Stimulated activated CD4-positive, alpha-beta T cell treated with anti-CD3 and anti-CD28 coated beads, Interleukin-15, amount 100 ng/mL, for 24 hours (primary cell): ENCODE results near the gene ABCD1.
A peak's percentile ranks its signal among the peaks of the same experiment; 100 is the strongest.
"Not testable (repeated sequence)": the region's sequence is repeated elsewhere in the genome, so short reads cannot be mapped to it uniquely, and the experiment has no call there.

Experiments used
- DNase-seq: peaks from one replicate; pipeline ENCODE4 v3.0.0-alpha.2; 2020

ABCD1 gene

DNA sequence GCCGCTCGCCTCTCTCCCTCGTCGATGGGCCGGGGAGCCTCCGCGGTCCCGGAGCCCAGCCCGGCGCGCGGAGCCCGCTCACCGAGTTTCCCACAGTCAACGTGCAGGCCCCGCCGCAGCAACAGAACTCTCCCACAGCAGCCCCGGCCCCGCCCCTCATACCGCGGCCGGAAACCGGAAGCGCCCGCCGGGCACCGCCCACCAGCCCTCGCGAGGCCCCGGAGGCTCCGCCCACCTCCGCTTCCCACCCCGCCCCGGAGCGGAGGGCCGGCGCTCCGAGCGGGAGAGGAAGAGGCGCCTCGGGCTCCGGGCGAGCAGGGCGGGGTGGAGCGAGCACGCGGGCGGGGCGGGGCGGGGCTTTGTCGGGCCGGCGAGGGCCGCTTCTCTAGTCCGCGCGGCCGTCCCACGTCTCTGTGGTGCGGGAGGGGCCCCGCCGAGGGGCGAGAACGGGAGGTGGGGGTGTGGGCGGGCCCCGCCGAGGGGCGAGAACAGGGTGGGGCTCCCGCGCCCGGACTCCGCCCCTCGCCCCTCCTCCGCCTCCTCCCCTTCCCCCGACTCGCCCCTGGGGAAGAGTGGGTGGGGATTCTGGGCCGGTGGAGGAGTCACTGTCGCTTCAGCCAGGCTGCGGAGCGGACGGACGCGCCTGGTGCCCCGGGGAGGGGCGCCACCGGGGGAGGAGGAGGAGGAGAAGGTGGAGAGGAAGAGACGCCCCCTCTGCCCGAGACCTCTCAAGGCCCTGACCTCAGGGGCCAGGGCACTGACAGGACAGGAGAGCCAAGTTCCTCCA lies at the start of gene ABCD1, which contains the start of gene BCAP31:
TSS of gene ABCD1 (plus strand) at position 605 of the 787 bp plus-strand sequence. CDS start 411 bp downstream, outside the sequence.
TSS of gene BCAP31 (minus strand) at position 136 of the 787 bp plus-strand sequence. CDS start 1,143 bp downstream, outside the sequence.
- DNase-seq, result peak; percentile 89

DNA sequence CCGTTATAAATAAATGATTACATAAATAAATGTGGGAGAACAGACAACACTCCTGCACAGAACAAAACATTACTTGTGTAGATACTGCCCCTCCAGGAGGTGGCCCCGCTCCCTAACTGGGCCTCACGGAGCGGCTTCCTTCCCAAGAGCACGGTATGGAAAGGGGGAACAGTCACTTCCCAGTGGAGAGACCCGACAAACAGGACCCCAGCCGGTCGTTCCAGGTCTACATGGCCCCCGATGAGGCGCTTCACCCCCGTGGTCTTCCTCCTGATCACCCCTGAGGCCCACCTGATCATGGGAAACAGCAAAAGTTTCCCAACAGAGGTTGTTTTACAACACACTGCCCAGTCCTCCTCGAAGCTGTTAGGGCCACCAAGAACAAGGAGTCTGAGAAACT lies 43.5 kb upstream of the ABCD1 start:
- DNase-seq, result no peak

DNA sequence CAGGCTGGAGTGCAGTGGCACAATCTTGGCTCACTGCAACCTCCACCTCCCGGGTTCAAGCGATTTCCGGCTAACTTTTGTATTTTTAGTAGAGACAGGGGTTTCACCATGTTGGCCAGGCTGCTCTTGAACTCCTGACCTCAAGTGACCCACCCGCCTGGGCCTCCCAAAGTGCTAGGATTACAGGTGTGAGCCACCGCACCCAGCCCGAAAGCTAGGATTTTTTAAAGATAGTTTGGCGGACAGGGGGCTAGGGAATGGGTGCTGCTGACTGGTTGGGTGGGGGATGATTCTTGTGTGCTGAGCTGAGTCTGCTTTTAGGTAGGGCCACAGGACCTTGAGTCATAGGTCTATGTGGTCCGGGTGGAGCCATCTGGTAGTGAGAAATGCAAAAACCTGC lies 41.2 kb upstream of the ABCD1 start:
- DNase-seq, result not testable (repeated sequence)

GRCh38 chrX:153684467-153685155 lies 40.0 kb upstream of the ABCD1 start:
- no peak for DNase-seq

GRCh38 chrX:153685156-153685536 lies 39.5 kb upstream of the ABCD1 start:
- DNase-seq, result no peak

- DNase-seq, result no peak
Observed at GRCh38 chrX:153685751-153686696, 38.6 kb upstream of the ABCD1 start.

DNA sequence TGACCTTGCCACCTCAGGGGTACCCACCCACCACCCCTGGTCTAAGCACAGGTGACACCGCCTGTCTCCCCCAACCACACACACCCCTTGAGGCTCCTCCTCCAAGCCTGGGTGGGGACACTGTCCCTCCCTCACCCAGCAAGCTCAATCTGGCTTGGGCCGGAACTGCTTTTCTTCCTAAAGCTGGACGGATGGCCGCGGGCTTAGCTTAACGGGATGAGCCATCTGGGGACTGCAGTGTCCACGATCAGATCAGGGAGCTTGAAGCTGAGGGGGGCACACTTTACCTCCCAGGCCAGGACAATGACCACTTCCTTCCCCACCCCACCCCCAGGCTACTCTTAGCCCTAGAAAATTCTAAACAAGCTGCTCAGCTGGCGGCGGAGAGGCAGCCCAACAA lies 37.9 kb upstream of the ABCD1 start:
- no peak for DNase-seq

GRCh38 chrX:153687121-153688039 lies 37.3 kb upstream of the ABCD1 start, which contains the start of gene SLC6A8:
Gene SLC6A8 (plus strand): TSS chrX:153687926. CDS start chrX:153688575, 649 bp downstream.
- peak; percentile 60 for DNase-seq

DNA sequence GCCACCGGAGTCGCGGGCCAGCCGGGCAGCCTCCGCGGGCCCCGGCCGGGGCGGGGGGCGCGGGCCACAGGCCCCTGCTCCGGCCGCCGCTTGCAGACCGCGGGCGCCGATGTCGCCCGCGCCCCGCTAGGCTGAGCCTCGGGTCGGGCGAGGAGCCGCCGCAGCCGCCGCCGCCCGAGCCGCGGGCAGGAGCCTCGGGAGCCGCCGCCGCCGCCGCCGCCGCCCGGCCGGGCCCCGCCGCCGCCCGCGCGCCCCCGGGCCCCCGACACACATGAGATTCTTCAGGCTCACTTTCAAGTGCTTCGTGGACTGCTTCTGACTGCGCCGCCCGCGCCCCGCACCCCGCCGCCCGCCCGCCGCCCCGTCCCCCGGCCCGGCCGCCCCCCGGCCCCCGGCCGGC lies 36.6 kb upstream of the ABCD1 start:
- DNase-seq, result no peak

DNA sequence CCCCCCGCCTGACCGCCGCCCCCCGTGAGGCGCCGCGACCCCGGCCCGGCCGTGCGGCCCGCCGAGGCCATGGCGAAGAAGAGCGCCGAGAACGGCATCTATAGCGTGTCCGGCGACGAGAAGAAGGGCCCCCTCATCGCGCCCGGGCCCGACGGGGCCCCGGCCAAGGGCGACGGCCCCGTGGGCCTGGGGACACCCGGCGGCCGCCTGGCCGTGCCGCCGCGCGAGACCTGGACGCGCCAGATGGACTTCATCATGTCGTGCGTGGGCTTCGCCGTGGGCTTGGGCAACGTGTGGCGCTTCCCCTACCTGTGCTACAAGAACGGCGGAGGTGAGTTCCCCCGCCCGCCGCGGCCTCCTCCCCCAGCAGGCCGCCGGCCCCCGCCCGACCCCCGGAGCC lies 36.1 kb upstream of the ABCD1 start:
- no peak for DNase-seq

GRCh38 chrX:153688911-153689590 lies 35.6 kb upstream of the ABCD1 start:
- no peak for DNase-seq

DNA sequence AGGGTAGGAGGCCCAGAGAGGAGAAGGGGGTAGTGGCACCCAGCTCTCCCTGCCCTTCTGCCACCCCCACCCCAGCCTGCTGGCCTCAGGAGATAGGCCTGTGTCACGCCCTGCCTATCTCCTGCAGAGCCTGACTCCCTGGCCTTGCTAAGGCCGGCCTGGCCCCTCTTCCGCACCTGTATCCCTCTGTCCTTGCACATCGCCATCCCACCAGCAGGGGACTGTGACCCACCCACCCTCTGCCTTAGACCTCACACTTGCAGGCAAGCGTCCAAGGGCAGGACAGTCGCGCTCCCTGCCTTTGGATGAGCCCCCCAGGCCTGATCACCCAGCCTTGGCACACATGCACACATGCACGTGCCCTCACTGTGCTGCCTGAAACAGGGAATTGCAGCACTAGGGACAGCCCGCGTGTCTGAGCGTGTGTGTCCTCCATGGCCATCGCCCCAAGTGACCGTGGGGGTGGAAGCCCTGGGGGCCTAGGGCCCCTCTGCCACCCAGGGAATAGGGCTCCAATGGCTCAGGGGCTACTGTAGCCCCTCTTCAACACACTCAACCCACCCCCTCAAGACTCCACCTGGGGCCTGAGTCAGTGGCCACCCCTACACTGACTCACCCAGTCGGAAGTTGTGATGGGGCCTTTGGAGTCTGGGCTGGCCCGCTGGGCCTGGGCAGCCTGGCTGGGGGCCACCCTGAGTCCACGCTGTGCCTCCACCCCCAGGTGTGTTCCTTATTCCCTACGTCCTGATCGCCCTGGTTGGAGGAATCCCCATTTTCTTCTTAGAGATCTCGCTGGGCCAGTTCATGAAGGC lies 34.8 kb upstream of the ABCD1 start:
- DNase-seq, result no peak

DNA sequence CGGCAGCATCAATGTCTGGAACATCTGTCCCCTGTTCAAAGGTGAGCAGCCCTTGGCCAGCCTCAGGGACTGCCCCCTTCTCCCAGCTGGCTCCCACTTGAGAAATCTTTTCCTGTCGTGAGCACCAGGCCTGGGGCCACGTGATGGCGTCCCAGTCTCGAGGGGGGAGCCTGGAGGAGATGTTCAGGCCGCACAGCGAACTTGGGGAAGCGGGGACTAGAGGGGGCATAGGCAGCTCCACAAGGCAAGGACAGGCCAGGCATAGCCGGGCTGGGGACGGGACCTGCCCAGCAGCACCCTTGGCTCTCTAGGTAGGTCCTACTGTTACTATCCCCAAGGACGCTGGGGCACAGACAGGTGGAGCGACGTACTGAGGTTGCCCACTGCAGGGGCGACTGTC lies 34.2 kb upstream of the ABCD1 start:
- no peak for DNase-seq

DNA sequence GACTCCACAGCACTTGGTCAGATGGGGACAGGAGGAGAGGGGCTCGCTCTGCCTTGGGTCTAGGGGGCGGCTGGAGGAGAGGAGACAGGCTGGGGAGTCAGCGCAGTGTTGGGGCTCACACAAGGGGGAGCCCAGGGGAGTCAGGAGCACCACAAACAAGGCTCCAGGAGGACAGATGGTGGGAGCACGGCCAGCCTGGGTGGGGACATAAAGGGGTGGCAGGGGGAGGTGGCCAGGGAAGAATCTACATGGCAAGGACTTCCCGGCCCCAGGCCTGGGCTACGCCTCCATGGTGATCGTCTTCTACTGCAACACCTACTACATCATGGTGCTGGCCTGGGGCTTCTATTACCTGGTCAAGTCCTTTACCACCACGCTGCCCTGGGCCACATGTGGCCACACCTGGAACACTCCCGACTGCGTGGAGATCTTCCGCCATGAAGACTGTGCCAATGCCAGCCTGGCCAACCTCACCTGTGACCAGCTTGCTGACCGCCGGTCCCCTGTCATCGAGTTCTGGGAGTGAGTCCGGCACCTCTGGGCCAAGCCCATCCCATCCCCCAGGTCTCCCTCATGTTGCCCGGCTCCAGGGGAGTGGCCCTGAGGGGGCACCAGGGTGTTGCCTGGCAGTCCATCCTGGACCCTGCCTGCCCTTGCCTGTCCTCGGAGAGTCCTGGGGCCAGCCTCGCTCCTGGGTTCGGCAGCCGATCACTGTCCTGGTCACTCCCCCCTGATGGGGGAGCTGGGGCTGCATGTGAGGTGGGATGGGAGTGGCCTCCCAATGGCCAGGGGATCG lies 33.4 kb upstream of the ABCD1 start:
- not testable (repeated sequence) for DNase-seq

DNA sequence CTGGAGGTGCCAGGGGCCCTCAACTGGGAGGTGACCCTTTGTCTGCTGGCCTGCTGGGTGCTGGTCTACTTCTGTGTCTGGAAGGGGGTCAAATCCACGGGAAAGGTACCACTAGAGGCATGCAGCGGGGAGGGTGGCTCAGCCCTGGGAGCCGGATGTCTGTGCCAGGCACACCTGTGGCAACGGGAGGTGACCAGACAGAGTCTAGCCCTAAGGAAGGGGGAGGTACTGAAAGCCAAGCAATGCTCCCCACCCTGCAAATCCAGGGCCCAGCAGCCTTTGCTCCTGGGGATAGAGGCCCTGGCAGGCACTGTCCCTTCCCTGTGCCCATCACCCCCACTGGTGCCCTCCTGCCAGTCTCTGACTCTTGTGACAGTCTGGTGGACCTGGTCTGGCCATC lies 32.7 kb upstream of the ABCD1 start:
- DNase-seq, result no peak

GRCh38 chrX:153692611-153693156 lies 32.0 kb upstream of the ABCD1 start:
- DNase-seq, result no peak

GRCh38 chrX:153693216-153694086 lies 31.2 kb upstream of the ABCD1 start:
- DNase-seq, result no peak

DNA sequence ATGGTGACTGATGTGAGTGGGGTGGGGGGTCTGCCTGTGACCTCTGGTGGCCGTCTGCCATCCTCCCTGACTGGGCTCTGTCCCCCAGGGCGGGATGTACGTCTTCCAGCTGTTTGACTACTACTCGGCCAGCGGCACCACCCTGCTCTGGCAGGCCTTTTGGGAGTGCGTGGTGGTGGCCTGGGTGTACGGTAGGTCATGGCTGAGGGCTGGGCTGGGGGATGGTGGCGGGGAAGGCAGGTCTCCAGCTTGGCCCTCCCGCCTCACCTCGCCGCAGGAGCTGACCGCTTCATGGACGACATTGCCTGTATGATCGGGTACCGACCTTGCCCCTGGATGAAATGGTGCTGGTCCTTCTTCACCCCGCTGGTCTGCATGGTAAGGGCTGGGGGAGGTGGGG lies 30.4 kb upstream of the ABCD1 start:
- DNase-seq, result not testable (repeated sequence)
